GM12892 (cell line): ENCODE measurements around the gene PIGU.
"Not testable (repeated sequence)": the region's sequence is repeated elsewhere in the genome, so short reads cannot be mapped to it uniquely, and the experiment has no call there.

Source experiments
- POLR2A ChIP-seq: IDR thresholded peaks from 2 replicates; pipeline ENCODE4 v1.6.1; 2011; ENCODE audit warnings: low read depth, low read length, control low read depth
- POLR2AphosphoS5 ChIP-seq: IDR thresholded peaks from 2 replicates; pipeline ENCODE4 v1.6.1; 2011; ENCODE audit warnings: low read depth, low read length, control low read depth

GRCh38 chr20:34519841-34520240, 157.1 kb downstream of the PIGU start:
- TF ChIP-seq POLR2AphosphoS5, POLR2A: not testable (repeated sequence)
